IPS-NIHi7 (cell line): ENCODE data around the gene LSAMP.

Experiments
- DNase-seq: peaks from one replicate; pipeline ENCODE4 v3.0.0; 2012; ENCODE audit warnings: mixed read lengths; ENCODE audit errors: extremely low spot score

Gene LSAMP

GRCh38 chr3:115836944-115837343, 608.3 kb downstream of the LSAMP start:
- DNase-seq = peak; percentile 26

- DNase-seq = no peak
Observed at GRCh38 chr3:115835946-115836345, 609.3 kb downstream of the LSAMP start.

GRCh38 chr3:115834068-115834467, 611.2 kb downstream of the LSAMP start:
- no peak for DNase-seq

- no peak for DNase-seq
Observed at GRCh38 chr3:115833074-115833473, 612.2 kb downstream of the LSAMP start.

- no peak for DNase-seq
Observed at GRCh38 chr3:115832265-115832664, 613.0 kb downstream of the LSAMP start.

DNA sequence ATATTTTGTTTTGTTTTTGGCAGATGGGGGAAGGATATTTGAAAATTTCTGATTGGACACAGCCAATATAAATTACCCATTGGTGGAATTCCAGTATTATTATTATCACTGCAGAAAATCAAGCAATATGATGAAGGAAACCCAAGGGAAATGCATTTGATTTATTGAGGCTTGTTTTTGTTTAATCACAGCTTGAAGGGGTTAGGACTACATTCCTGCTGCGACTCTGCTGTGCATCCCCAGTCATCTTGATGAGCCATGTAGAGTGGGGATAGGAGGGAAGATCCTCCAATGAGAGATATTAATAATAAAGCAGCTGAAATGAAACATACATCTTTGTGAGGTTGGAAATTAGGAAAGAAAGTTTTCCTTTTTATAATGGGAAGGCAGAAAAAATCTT, 613.4 kb downstream of the LSAMP start:
- no peak for DNase-seq

GRCh38 chr3:115830764-115831395, 614.4 kb downstream of the LSAMP start:
- no peak for DNase-seq

- DNase-seq = no peak
Observed at GRCh38 chr3:115828401-115828800, 616.9 kb downstream of the LSAMP start.

- no peak for DNase-seq
Observed at GRCh38 chr3:115827495-115827894, 617.8 kb downstream of the LSAMP start.

DNA sequence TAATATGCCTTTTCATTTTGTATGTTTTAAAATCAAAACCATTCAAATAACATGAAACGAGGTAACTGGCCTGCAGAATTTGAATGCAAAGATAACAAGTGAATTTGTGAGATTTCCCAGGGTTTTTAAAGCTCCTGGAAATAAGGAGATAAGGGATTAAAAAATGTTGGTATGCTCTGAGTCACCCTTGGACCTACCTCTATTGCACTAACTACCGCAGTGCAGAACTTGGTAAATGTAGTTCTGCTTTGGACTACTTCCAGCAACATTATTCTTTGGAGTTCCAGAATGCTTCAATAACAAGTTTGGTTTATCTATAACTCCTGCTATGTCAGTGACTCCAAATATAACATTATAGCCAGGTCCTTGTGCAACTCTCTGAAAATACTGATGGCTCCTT, 620.2 kb downstream of the LSAMP start:
- DNase-seq = no peak

- DNase-seq = no peak
Observed at GRCh38 chr3:115823083-115823482, 622.2 kb downstream of the LSAMP start.

- no peak for DNase-seq
Observed at GRCh38 chr3:115822579-115822978, 622.7 kb downstream of the LSAMP start.

DNA sequence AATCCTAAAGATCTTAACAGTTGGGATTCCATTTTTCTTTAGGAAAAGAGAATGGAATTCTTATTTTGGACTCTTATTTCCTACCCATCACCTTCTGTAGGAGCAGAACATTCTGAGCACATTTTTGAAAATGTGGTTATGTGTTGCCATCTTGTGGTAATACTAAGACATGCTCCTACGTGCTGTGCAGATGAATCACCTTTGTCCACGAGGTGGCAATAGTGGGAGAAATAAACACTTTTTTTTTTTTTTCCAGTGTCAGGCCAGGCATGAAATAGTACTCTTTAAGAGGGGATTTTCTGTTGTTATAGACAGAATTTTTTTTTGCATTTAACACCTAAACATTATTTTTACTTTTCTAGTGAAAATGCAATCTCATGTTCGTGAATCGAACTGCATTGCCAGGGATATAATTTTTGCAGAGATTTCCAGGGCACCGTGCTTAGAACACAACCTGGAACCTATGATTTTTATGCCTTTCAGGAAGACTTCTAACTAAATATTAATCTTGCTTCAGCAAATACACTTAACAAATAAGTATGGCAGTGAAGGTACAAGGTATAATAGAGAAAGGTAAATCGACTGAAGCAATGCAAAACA, 625.4 kb downstream of the LSAMP start:
- DNase-seq = peak; percentile 64

GRCh38 chr3:115814778-115815380, 630.4 kb downstream of the LSAMP start:
- peak; percentile 73 for DNase-seq

GRCh38 chr3:115814006-115814405, 631.3 kb downstream of the LSAMP start:
- DNase-seq = no peak

DNA sequence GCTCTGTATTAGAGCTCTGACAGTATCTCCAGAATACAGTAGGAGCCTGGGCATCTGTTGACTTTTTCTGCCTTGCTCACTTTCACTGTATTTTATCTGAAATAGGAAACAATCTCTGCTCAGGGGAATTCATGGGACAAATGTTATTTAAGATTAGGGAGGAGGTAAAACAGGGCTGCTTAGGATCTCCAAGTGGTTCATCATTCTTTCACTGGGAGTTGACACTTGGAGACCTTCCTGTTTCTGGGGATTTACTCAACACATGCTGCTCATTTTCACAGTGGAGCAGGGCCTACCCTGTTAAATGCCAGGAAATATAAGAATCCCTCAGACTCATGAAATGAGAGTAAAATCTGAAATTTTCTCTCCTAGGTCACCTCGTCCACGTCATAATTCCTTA, 636.5 kb downstream of the LSAMP start:
- DNase-seq = no peak

- DNase-seq = no peak
Observed at GRCh38 chr3:115808244-115808643, 637.0 kb downstream of the LSAMP start.

DNA sequence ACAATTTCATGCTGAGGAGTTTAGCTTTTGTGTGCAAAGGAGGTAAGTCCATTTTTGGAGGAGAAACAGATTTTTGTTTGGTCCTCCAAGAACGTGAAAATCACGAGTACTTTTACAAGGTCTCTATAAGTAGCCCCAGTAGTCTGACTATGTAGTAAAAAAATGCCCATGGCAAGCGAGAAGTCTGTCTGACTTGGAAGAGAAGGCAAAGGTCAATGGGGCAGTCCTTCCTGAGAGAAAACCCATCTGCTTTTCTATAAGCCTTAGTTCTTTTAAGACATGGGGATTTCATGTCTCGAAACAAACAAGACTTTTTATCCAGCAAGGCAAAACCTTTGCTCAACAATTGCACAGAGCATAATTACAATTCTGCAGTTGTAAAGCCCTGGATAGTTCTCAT, 638.8 kb downstream of the LSAMP start:
- no peak for DNase-seq

GRCh38 chr3:115805520-115805919, 639.8 kb downstream of the LSAMP start:
- no peak for DNase-seq

DNA sequence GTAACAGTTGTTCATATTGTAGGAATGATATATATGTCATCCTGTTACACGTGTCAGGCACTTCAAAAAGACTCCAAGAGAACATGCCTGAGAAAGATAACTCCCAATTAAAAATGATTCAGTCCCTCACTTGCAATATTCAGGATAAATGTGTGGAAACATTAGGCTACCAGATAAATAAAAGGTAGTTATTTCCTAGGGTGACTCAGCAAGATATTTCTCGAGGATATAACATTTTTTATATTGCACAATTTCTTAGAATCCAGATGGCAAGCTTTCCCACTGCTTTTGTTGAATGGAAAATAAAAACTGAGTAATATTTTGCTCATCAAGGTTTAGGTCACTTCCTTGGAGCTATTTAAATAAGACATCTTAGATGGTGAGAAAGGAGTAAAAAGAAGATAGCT, 640.6 kb downstream of the LSAMP start:
- no peak for DNase-seq

GRCh38 chr3:115804200-115804599, 641.1 kb downstream of the LSAMP start:
- no peak for DNase-seq

GRCh38 chr3:115803661-115804060, 641.6 kb downstream of the LSAMP start:
- no peak for DNase-seq

DNA sequence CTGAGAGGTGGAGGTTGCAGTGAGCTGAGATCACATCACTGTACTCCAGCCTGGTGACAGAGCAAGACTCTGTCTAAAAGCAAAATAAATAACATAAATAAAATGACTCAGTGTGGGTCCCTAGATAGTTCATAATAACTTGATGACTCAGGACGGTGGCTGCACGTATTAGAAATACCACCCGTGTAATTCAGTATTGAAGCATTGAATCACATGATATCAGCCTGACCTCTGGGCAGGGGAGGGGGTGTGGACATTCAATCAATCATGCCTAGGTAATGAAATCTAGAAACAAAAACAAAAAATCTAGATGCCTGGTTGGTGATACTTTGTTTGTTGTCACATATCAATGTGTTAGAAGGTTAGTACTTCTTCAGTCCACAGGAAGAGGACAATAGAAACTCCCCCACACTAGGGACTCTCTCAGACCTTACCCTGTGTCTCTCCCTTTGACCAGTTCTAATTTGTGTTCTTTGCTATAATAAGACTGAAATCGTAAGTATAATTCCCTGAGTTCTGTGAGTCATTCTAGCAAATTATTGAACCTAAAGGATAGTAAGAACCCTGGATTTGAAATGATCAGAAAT, 644.7 kb downstream of the LSAMP start:
- no peak for DNase-seq
